ENCODE results near the gene JMJD4. TPM values are rescaled to one million over a fixed set of nuclear protein-coding genes. Genes with fewer than 3 reads are reported as not detected.

The JMJD4 gene
- 17.7 and 17.9 TPM in 2 replicates for total RNA-seq (2014; rRNA removed; shearing (Covaris generic))
- polyA plus RNA-seq (2016; fragmentation: Nextera tagmentation; extraction: Ambion mirVana): 11.5 and 11.6 TPM in 2 replicates
- long read RNA-seq, transcript JMJD4-201 (6 exons, 2,595 nt): major isoform, 12 of 16 reads
- long read RNA-seq, partial matches to known transcripts: 2 of 16 reads
- long read RNA-seq, other reads (novel, unspliced or antisense): 1 of 16 reads

GRCh38 chr1:227734856-227735538, at the start of gene JMJD4, which contains the start of gene SNAP47:
Gene JMJD4 (minus strand): TSS chr1:227735302. CDS start chr1:227735273, 29 bp downstream.
Gene SNAP47 (plus strand): TSS chr1:227735435. CDS start chr1:227747737, 12,302 bp downstream.
- Histone ChIP-seq H3F3A (replicated peaks; ENCODE audit: low read depth) (0 out of 2 replicates have a peak, but pooled peaks cover 6% of the 10 kb centered on the region), H3K36me3 (ENCODE audit: insufficient read depth) (no peaks in the 10 kb centered on the region), H3K4me1 (ENCODE audit: insufficient read depth) (peaks cover 5% of the 10 kb centered on the region; the same call in 1 of the 2 replicates), H3K27me3 (ENCODE audit: insufficient read depth) (no peaks in the 10 kb centered on the region), H3K4me3 (peak within 1 kb of the TSS; percentile 92), H2AFZ (no peak within 1 kb of the TSS; the same call in 1 of the 2 replicates), H3K27ac (ENCODE audit: low read depth) (peak within 1 kb of the TSS; percentile 55; the same call in 1 of the 2 replicates), H3K4me2 (peak within 1 kb of the TSS; percentile 96), H3K79me2 (replicated peaks; ENCODE audit: insufficient read depth) (peaks cover 59% of the 10 kb centered on the region), H4K20me1 (replicated peaks; ENCODE audit: insufficient read depth) (peaks cover 7% of the 10 kb centered on the region; the same call in 1 of the 2 replicates), H3K9me2 (ENCODE audit: insufficient read depth) (no peaks in the 10 kb centered on the region)
- H3K4me3 Mint-ChIP-seq: peak within 1 kb of the TSS; percentile 95
- H3K27ac Mint-ChIP-seq: peak within 1 kb of the TSS; percentile 88
- peaks cover 13% of the 10 kb centered on the region for H3K27me3 Mint-ChIP-seq (ENCODE audit: insufficient read depth, low read depth, poor library complexity)
- ATAC-seq (peak; percentile 89), DNase-seq (ENCODE audit: low spot score) (peak; percentile 96)
- peak; percentile 87 for TF ChIP-seq CREB1 (CRISPR knock-in tag; IDR thresholded peaks at IDR 0.05; ENCODE audit: low read depth)
- peak; percentile 87 for TF ChIP-seq POLR2AphosphoS5 (IDR thresholded peaks at IDR 0.05; ENCODE audit: low read depth)
- TF ChIP-seq REST (IDR thresholded peaks at IDR 0.05; ENCODE audit: unreplicated experiment): no peak
- no peak for TF ChIP-seq JUNB (IDR thresholded peaks at IDR 0.05; ENCODE audit: unreplicated experiment)
- TF ChIP-seq STAT1 (IDR thresholded peaks at IDR 0.05; ENCODE audit: unreplicated experiment): no peak
- TF ChIP-seq ETS1 (IDR thresholded peaks at IDR 0.05): peak; percentile 76; the same call in 1 of the 2 replicates
- H3K36me3 Mint-ChIP-seq (ENCODE audit: low read depth): peaks cover 21% of the 10 kb centered on the region
- no peaks in the 10 kb centered on the region; the same call in 2 of the 3 replicates for H3K9me3 Mint-ChIP-seq
- H3K4me1 Mint-ChIP-seq: peaks cover 14% of the 10 kb centered on the region

DNA sequence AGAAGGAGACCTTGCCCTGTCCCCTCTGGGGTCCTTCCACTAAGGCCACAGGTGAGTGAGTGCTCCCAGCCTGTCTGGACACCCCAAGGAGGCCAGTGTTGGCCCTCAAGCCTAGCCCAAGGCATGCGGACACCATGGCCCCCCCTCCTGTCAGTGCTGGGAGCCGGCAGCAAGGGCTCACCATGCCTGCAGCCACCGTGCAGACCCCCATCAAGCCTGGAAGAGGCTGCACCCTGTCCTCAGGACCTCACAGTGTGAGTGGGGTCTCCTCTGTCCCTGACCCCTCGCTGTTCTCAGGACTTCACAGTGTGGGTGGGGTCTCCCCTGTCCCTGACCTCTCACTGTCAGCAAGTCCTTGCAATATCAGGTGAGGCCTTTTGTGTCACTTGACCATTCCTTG, 47.1 kb upstream of the JMJD4 start:
- Histone ChIP-seq H3K36me3 (ENCODE audit: insufficient read depth) (no peaks in the 10 kb centered on the region), H3K27ac (ENCODE audit: low read depth) (no peak overlapping the region), H3K4me2 (no peak overlapping the region), H2AFZ (no peak overlapping the region), H3K4me1 (ENCODE audit: insufficient read depth) (no peaks in the 10 kb centered on the region; the same call in 1 of the 2 replicates), H4K20me1 (replicated peaks; ENCODE audit: insufficient read depth) (no peaks in the 10 kb centered on the region; the same call in none of the 2 replicates), H3K4me3 (no peak overlapping the region), H3F3A (replicated peaks; ENCODE audit: low read depth) (peaks cover 4% of the 10 kb centered on the region; the same call in 1 of the 2 replicates), H3K27me3 (ENCODE audit: insufficient read depth) (peaks cover 17% of the 10 kb centered on the region), H3K79me2 (replicated peaks; ENCODE audit: insufficient read depth) (no peaks in the 10 kb centered on the region), H3K9me2 (ENCODE audit: insufficient read depth) (no peaks in the 10 kb centered on the region)
- Mint-ChIP-seq H3K4me1 (peaks cover 3% of the 10 kb centered on the region; the same call in 2 of the 3 replicates), H3K4me3 (no peak overlapping the region), H3K27me3 (ENCODE audit: insufficient read depth, low read depth, poor library complexity) (peaks cover 18% of the 10 kb centered on the region), H3K9me3 (no peaks in the 10 kb centered on the region), H3K36me3 (ENCODE audit: low read depth) (no peaks in the 10 kb centered on the region), H3K27ac (no peak overlapping the region)
- no peak for ATAC-seq
- DNase-seq (ENCODE audit: low spot score): no peak
- TF ChIP-seq ZNF331 (CRISPR knock-in tag; IDR thresholded peaks at IDR 0.05; ENCODE audit: low read depth) (no peak), EZH2 (IDR thresholded peaks at IDR 0.05; ENCODE audit: low read depth, unreplicated experiment) (no peak), ETS1 (IDR thresholded peaks at IDR 0.05) (no peak), CREB1 (CRISPR knock-in tag; IDR thresholded peaks at IDR 0.05; ENCODE audit: low read depth) (no peak)

Measured in GM23338 (cell line).